ENCODE data around the gene ISX. TPM values are rescaled to one million over a fixed set of nuclear protein-coding genes. Genes with fewer than 3 reads are reported as not detected.

Gene ISX
- total and polyA plus RNA-seq, 10 donors, result not detected

DNA sequence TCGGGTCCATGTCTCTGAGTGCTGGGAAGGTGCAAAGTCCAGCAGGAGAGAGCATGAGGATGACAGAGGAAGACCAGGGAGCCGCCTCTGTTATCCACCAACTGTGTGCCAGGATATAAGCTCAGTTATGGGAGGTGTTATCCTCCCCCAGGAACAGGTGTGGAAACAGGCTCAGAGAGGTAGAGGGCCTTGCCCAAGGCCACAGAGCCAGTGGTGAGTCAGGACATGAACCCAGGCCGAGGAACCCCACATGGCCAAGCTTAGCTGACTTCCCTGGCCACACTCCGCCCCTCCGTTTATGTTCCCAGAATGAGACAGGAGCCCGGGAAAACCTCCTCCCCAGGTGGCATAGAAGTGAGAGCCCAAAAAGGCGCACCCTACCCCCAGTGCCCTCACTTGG is 50.3 kb downstream of the ISX start:
- 73 to 100% (median 80%) methylated on average over 2 to 7 of the region's 7 CpGs for WGBS, 5 donors
- H3K9me3 ChIP-seq, result no peaks in the 10 kb centered on the region
- H3K4me1 ChIP-seq, result no peaks in the 10 kb centered on the region
- H3K4me3 ChIP-seq, result no peak overlapping the region
- peaks cover 0 to 36% (median 0%) of the 10 kb centered on the region in 7 donors for H3K27me3 ChIP-seq (replicated peaks in 1 of 7)
- H3K36me3 ChIP-seq, result no peaks in the 10 kb centered on the region
- no peak for DNase-seq
- intact Hi-C loops (cut with DNase I; ENCODE audit: low total_unique reads), result no loop called here
- TF ChIP-seq POLR2AphosphoS5 (IDR thresholded peaks at IDR 0.05) (no peak), POLR2A (IDR thresholded peaks at IDR 0.05) (no peak)
- H3K27ac ChIP-seq, result no peak overlapping the region

DNA sequence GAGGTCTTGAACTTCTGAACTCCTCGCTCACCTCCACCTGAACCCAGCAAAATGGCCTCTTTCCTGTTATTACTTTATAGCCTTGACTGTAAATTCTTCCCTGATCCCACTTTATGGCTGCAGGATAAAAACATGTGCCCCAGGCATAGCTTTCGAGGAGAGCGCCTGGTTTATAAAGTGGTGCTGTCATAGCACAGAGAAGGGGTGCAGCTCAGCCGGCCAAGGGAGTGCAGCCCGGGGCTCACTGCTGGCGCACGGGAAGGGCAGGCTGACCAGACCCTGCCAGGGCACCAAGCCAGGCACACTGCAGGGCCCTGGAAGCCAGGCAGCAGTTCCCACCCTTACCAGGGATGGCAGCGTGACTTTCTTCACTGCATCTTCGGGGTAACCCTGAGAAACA is 50.9 kb downstream of the ISX start:
- no peak overlapping the region for H3K27ac ChIP-seq
- no peaks in the 10 kb centered on the region for H3K36me3 ChIP-seq
- no peak for DNase-seq
- no peaks in the 10 kb centered on the region for H3K4me1 ChIP-seq
- peaks cover 0 to 36% (median 0%) of the 10 kb centered on the region in 7 donors for H3K27me3 ChIP-seq (replicated peaks in 1 of 7)
- WGBS, 5 donors, result 63 to 82% (median 78%) methylated on average over 9 of the region's 9 CpGs
- intact Hi-C loops (cut with DNase I; ENCODE audit: low total_unique reads), result no loop called here
- H3K4me3 ChIP-seq, result no peak overlapping the region
- TF ChIP-seq POLR2AphosphoS5 (IDR thresholded peaks at IDR 0.05) (no peak), CTCF (IDR thresholded peaks at IDR 0.05 in 8 of 11, conservative IDR thresholded peaks at IDR 0.05 in 3 of 11) (no peak), POLR2A (IDR thresholded peaks at IDR 0.05) (no peak)
- no peaks in the 10 kb centered on the region for H3K9me3 ChIP-seq

GRCh38 chr22:35119494-35119893 is 53.5 kb downstream of the ISX start:
- TF ChIP-seq CTCF (IDR thresholded peaks at IDR 0.05 in 8 of 11, conservative IDR thresholded peaks at IDR 0.05 in 3 of 11) (no peak), POLR2A (IDR thresholded peaks at IDR 0.05) (no peak), POLR2AphosphoS5 (IDR thresholded peaks at IDR 0.05) (no peak)
- H3K4me3 ChIP-seq, result no peak overlapping the region
- intact Hi-C loops (cut with DNase I; ENCODE audit: low total_unique reads), result no loop called here
- no peaks in the 10 kb centered on the region for H3K9me3 ChIP-seq
- H3K27ac ChIP-seq, result no peak overlapping the region
- peaks cover 0 to 36% (median 0%) of the 10 kb centered on the region in 7 donors for H3K27me3 ChIP-seq (replicated peaks in 1 of 7)
- no peaks in the 10 kb centered on the region for H3K36me3 ChIP-seq
- no peaks in the 10 kb centered on the region for H3K4me1 ChIP-seq
- no peak for DNase-seq

DNA sequence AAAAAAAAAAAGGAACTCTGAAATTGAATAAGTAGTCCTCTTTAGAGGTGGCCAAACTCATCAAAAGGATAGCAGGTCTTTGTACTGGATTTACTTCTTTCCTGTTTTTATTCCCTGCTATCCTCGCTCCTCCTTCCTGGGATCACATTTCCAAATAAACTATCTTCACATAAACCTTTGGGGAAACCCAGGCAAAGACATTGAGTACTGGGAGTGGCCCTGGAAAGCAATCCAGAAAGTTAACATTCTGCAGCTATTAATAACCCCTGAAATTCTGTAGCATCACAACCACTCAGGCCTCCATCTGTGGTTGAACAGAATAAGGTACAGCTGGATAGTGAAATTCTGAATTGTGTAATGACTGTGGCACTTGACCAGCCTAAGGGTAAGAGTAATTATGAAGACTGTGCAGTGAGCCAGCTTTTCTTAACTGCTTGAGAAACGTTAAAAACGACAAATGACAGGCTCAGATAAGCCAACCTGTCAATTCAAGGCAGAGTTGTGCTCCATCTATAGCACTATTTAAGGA is 58.8 kb downstream of the ISX start:
- no peak overlapping the region for H3K27ac ChIP-seq
- TF ChIP-seq POLR2AphosphoS5 (IDR thresholded peaks at IDR 0.05) (no peak), CTCF (IDR thresholded peaks at IDR 0.05 in 8 of 11, conservative IDR thresholded peaks at IDR 0.05 in 3 of 11) (no peak), POLR2A (IDR thresholded peaks at IDR 0.05) (no peak)
- intact Hi-C loops (cut with DNase I; ENCODE audit: low total_unique reads), result no loop called here
- H3K9me3 ChIP-seq, result no peaks in the 10 kb centered on the region
- H3K36me3 ChIP-seq, result no peaks in the 10 kb centered on the region
- no peaks in the 10 kb centered on the region for H3K4me1 ChIP-seq
- no peak overlapping the region for H3K4me3 ChIP-seq
- peaks cover 0 to 59% (median 0%) of the 10 kb centered on the region in 7 donors for H3K27me3 ChIP-seq (replicated peaks in 1 of 7)
- WGBS, 5 donors, result 57 to 64% (median 60%) methylated on average over 3 of the region's 3 CpGs
- no peak for DNase-seq

GRCh38 chr22:35126993-35127392 is 61.0 kb downstream of the ISX start:
- Histone ChIP-seq H3K4me3 (no peak overlapping the region), H3K9me3 (no peaks in the 10 kb centered on the region), H3K27ac (no peak overlapping the region), H3K36me3 (no peaks in the 10 kb centered on the region), H3K4me1 (no peaks in the 10 kb centered on the region), H3K27me3 (replicated peaks in 1 of 7) (peaks cover 0 to 75% (median 0%) of the 10 kb centered on the region in 7 donors)
- intact Hi-C loops (cut with DNase I; ENCODE audit: low total_unique reads), result no loop called here
- 50 to 60% (median 58%) methylated on average over 8 of the region's 8 CpGs for WGBS, 5 donors
- TF ChIP-seq POLR2A (IDR thresholded peaks at IDR 0.05) (no peak), CTCF (IDR thresholded peaks at IDR 0.05 in 8 of 11, conservative IDR thresholded peaks at IDR 0.05 in 3 of 11) (no peak), POLR2AphosphoS5 (IDR thresholded peaks at IDR 0.05) (no peak)
- DNase-seq, result no peak
